ENCODE measurements around the gene SMARCA2. TPM values are rescaled to one million over a fixed set of nuclear protein-coding genes. Genes with fewer than 3 reads are reported as not detected.

SMARCA2 gene
- polyA plus RNA-seq, 1 donor from 2014 or later, result 150 TPM

- no peak overlapping the region for H3K9ac ChIP-seq (ENCODE audit: low read length)
- no peak for TF ChIP-seq CTCF (IDR thresholded peaks at IDR 0.05; ENCODE audit: poor library complexity, severe bottlenecking)
- TF ChIP-seq EZH2 (IDR thresholded peaks at IDR 0.05; ENCODE audit: borderline replicate concordance, insufficient read depth, low read length, poor library complexity, severe bottlenecking), result no peak
- no peak for TF ChIP-seq REST (IDR thresholded peaks at IDR 0.05; ENCODE audit: borderline replicate concordance)
- no peak for TF ChIP-seq MXI1 (conservative IDR thresholded peaks at IDR 0.05; ENCODE audit: poor library complexity, severe bottlenecking)
- TF ChIP-seq EP300 (conservative IDR thresholded peaks at IDR 0.05; ENCODE audit: poor library complexity, severe bottlenecking), result no peak
- no peak for TF ChIP-seq SMC3 (conservative IDR thresholded peaks at IDR 0.05; ENCODE audit: poor library complexity)
- no peak for TF ChIP-seq TAF1 (IDR thresholded peaks at IDR 0.05; ENCODE audit: low read depth)
- no peak for TF ChIP-seq POLR2AphosphoS5 (IDR thresholded peaks at IDR 0.05)
- peaks cover 2% of the 10 kb centered on the region for H3K27me3 ChIP-seq (ENCODE audit: insufficient read depth, low read depth, low read length)
- peaks cover 5% of the 10 kb centered on the region for H3K36me3 ChIP-seq (ENCODE audit: insufficient read depth, low read length)
- H3K4me2 ChIP-seq (ENCODE audit: low read length), result no peak overlapping the region
- peaks cover 5% of the 10 kb centered on the region for H3K79me2 ChIP-seq (replicated peaks; ENCODE audit: insufficient read depth, low read length)
- no peak overlapping the region for H3K27ac ChIP-seq (ENCODE audit: low read length)
- no peaks in the 10 kb centered on the region for H3K9me3 ChIP-seq (ENCODE audit: low read length)
- H2AFZ ChIP-seq (ENCODE audit: low read depth, low read length), result no peak overlapping the region
- H4K20me1 ChIP-seq (ENCODE audit: insufficient read depth), result no peaks in the 10 kb centered on the region
- H3K9me2 ChIP-seq (ENCODE audit: insufficient read depth, low read length), result no peaks in the 10 kb centered on the region
- H3F3A ChIP-seq (ENCODE audit: insufficient read depth, low read length, poor library complexity, severe bottlenecking), result no peaks in the 10 kb centered on the region
- H3K4me3 ChIP-seq (ENCODE audit: low read length), result no peak overlapping the region
These were observed 10.0 kb downstream of the SMARCA2 start for GRCh38 chr9:2024888-2025782.

- Histone ChIP-seq H3K79me2 (replicated peaks; ENCODE audit: insufficient read depth, low read length) (no peaks in the 10 kb centered on the region), H3K27ac (ENCODE audit: low read length) (no peak overlapping the region), H3K36me3 (ENCODE audit: insufficient read depth, low read length) (peaks cover 5% of the 10 kb centered on the region)
These were observed 11.3 kb downstream of the SMARCA2 start for GRCh38 chr9:2026220-2026997.

More at GRCh38 chr9:2026220-2026997, 11.3 kb downstream of the SMARCA2 start:
- no peak overlapping the region for H3K4me3 ChIP-seq (ENCODE audit: low read length)
- no peaks in the 10 kb centered on the region for H3K9me3 ChIP-seq (ENCODE audit: low read length)
- no peaks in the 10 kb centered on the region for H3K27me3 ChIP-seq (ENCODE audit: insufficient read depth, low read depth, low read length)
- no peak overlapping the region for H2AFZ ChIP-seq (ENCODE audit: low read depth, low read length)
- TF ChIP-seq MXI1 (conservative IDR thresholded peaks at IDR 0.05; ENCODE audit: poor library complexity, severe bottlenecking) (no peak), REST (IDR thresholded peaks at IDR 0.05; ENCODE audit: borderline replicate concordance) (no peak), EP300 (conservative IDR thresholded peaks at IDR 0.05; ENCODE audit: poor library complexity, severe bottlenecking) (no peak), TAF1 (IDR thresholded peaks at IDR 0.05; ENCODE audit: low read depth) (no peak), RAD21 (conservative IDR thresholded peaks at IDR 0.05) (no peak), EZH2 (IDR thresholded peaks at IDR 0.05; ENCODE audit: borderline replicate concordance, insufficient read depth, low read length, poor library complexity, severe bottlenecking) (no peak), CTCF (IDR thresholded peaks at IDR 0.05; ENCODE audit: poor library complexity, severe bottlenecking) (no peak), SMC3 (conservative IDR thresholded peaks at IDR 0.05; ENCODE audit: poor library complexity) (no peak)
- no peak overlapping the region for H3K9ac ChIP-seq (ENCODE audit: low read length)
- H3F3A ChIP-seq (ENCODE audit: insufficient read depth, low read length, poor library complexity, severe bottlenecking), result no peaks in the 10 kb centered on the region
- H4K20me1 ChIP-seq (ENCODE audit: insufficient read depth), result no peaks in the 10 kb centered on the region
- no peaks in the 10 kb centered on the region for H3K9me2 ChIP-seq (ENCODE audit: insufficient read depth, low read length)
- no peak overlapping the region for H3K4me2 ChIP-seq (ENCODE audit: low read length)
